ENCODE data around the gene DUSP18. TPM values are rescaled to one million over a fixed set of nuclear protein-coding genes. Genes with fewer than 3 reads are reported as not detected.
"Not testable (repeated sequence)": the region's sequence is repeated elsewhere in the genome, so short reads cannot be mapped to it uniquely, and the experiment has no call there.

DUSP18 gene
- total RNA-seq: 21.2 TPM

DNA sequence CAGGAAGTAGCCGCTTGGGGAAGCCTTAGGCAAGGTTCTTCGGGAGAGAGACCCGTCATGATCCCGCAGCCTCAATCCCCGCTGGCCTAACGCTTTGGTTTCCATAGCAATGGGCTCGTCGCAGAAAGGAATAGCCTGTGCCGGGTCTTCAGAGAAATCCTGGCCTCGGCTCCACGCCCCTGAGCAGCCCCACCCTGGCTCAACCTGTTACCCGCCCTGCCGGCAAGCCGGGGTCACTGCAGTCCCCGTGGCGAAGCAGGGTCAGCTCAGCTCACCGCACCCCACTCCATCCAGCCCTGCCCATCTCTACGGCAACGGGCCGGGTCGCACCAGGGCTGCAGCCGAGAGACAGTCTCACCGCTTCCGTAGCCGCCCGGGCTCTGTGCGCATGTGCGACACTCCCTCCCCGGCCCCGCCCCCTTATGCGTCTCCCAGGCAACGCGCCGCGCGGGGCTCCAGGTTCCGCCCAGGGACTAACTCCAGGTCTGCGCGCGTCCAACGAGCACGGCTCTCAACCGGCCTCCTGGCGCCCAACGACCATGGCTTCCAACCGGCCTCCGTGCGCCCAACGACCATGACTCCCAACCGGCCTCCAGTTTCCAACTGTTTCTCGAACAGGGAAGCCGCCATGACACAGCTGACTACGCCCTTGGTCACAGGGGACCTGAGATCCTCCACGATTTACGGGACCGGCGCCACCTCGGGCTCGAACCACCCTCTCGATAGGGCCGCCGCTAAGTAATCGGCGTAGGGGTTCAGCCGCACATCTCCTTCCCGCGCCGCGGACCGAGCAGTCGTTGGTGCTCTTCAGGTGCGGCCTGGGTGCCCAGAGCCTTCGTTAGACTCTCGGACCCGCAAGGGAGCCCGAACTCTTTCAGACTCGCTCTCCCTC lies at the start of gene DUSP18:
TSS of gene DUSP18 (minus strand) at position 382 of the 892 bp plus-strand sequence. CDS start 3,872 bp downstream, outside the sequence.
- no peak for FAIRE-seq
- DNase-seq (ENCODE audit: low spot score in 2 of 2): peak; percentile 87 to 97

- no peak for DNase-seq (ENCODE audit: low spot score in 2 of 2)
- FAIRE-seq: no peak
Observed at GRCh38 chr22:30714062-30714461, 46.4 kb upstream of the DUSP18 start.

DNA sequence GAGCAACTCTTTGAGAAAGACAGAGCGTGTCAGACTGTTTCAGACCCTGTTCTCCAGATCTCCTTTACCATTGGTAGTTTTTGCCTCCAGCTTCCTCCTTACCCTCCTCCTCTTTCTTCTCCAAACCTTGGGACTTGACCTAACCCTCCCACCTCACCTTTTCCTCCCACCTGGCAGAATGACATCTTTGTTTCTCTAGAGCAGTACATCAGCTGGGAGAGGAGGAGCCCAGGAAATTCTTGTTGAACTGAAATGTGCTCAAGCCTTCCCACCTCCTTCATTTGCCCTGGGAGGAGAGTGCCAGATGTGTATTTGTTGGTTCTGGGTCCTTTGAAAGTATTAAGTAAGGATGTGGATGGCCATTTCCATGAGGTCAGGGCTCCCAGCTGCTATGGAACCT lies 44.4 kb upstream of the DUSP18 start:
- no peak for FAIRE-seq
- no peak for DNase-seq (ENCODE audit: low spot score in 2 of 2)

DNA sequence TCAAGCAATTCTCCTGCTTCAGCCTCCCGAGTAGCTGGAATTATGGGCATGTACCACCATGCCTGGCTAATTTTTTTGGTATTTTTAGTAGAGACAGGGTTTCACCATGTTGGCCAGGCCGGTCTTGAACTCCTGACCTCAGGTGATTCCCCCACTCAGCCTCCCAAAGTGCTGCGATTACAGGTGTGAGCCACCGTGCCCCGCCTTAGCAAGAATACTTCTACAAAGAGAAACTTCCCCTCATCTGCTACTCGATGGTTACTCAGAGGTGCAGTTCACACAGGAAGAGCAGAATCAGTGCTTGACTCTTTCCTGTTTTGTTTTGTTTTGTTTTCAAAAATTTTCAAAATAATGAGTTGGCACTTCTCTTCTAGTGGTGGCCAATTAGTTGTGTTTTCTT lies 42.3 kb upstream of the DUSP18 start:
- not testable (repeated sequence) for FAIRE-seq; DNase-seq (ENCODE audit: low spot score in 2 of 2)

DNA sequence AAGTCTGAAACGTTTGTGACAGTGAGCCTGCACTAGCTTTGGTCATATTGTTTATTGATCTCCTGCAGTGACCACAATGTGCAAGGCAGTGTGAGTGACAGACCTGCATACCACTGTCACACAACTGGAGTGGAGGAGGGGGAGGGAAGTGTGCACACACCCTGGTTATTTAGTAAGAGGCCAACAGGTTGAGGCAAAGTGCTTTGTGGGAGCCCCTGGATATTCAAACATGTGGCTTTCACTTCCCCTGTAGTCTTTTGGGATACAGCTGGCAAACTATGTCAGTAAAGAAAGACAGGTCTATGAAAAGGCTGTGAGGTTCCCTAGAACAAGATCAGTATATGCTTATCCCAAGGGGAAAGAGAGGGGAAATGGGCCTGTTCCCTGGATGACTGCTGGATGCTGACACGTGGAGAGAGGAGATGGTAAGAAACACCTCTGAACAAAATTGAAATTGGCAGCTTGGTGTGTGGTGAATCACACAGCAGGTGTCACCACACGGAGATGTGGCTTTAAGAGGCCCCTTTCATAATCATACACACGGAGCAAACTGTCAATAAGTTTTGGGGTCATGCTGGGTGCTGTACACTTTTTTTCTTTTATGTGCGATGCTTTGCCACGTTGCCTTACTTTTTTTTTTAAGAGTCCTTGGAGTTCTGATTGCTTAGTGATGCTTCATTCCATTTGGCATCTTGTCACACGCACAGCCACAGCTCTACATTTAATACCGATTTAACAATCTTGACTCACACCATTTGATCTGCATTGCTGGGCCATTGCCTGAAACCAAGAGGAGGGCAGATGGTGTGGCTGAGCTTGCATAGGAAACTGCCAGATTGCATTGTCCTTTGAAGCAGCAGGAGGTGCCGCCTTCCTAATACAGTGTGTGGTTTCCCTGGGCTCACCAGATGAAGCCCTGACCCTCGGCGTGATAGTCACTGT lies 38.3 kb upstream of the DUSP18 start:
- DNase-seq (ENCODE audit: low spot score in 2 of 2) (no peak), FAIRE-seq (no peak)

GRCh38 chr22:30704978-30705377 lies 37.3 kb upstream of the DUSP18 start:
- no peak for DNase-seq (ENCODE audit: low spot score in 2 of 2)
- no peak for FAIRE-seq

DNA sequence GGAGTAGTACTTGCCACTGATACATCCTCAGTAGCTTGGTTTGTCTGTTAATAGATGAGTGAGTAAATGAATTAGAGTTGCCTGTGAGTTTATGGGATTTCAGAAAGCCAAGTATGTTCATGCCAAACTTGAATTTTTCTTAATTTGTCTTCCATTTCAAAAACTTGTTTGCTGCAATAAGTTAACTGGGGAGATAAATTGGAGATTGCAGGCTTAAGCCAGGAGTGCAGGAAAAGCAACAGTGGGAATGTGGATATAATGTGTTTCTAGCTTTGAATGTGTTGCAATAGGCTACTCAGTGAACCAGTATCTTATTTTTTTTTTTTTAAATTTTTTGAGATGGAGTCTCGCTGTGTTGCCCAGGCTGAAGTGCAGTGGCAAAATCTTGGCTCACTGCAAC lies 35.2 kb upstream of the DUSP18 start:
- DNase-seq (ENCODE audit: low spot score in 2 of 2) (no peak), FAIRE-seq (no peak)

GRCh38 chr22:30701872-30702271 lies 34.2 kb upstream of the DUSP18 start:
- DNase-seq (ENCODE audit: low spot score in 2 of 2): no peak

DNA sequence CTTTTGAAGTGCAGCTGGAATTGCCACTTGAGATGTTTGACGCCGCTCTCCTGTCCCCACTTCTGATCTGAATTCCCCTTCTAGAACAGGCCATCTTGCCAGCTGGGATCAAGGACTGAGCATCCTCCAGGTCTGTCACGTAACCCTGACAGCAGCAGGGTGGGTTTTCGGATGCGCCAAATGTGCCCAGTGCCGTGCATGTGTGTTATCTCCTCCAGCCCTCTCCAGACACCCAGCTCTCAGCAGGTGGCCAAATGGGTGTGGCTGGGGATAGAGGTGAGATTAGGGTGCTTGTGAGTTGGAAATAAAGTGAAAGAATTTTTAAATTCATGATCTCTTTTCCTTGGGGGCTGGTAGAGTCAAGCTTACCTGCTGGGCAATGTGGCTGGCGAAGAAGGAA lies 30.3 kb upstream of the DUSP18 start:
- no peak for DNase-seq (ENCODE audit: low spot score in 2 of 2)
- FAIRE-seq: no peak

More at GRCh38 chr22:30701872-30702271, 34.2 kb upstream of the DUSP18 start:
- no peak for FAIRE-seq

- FAIRE-seq: no peak
- peak in 1 of 2 donors; percentile 31 for DNase-seq (ENCODE audit: low spot score in 2 of 2)
Observed at GRCh38 chr22:30695871-30696655, 28.4 kb upstream of the DUSP18 start.

- peak in 1 of 2 donors; percentile 52 for DNase-seq (ENCODE audit: low spot score in 2 of 2)
- FAIRE-seq: no peak
Observed at GRCh38 chr22:30695351-30695851, 27.7 kb upstream of the DUSP18 start.

GRCh38 chr22:30694640-30695350 lies 27.1 kb upstream of the DUSP18 start, which contains the start of gene OSBP2:
OSBP2 (plus strand) TSS chr22:30694874; CDS start chr22:30694910, 36 bp downstream.
- FAIRE-seq (no peak), DNase-seq (ENCODE audit: low spot score in 2 of 2) (peak; percentile 77 to 87)

GRCh38 chr22:30694171-30694639 lies 26.5 kb upstream of the DUSP18 start:
- FAIRE-seq: no peak
- peak; percentile 59 to 62 for DNase-seq (ENCODE audit: low spot score in 2 of 2)

DNA sequence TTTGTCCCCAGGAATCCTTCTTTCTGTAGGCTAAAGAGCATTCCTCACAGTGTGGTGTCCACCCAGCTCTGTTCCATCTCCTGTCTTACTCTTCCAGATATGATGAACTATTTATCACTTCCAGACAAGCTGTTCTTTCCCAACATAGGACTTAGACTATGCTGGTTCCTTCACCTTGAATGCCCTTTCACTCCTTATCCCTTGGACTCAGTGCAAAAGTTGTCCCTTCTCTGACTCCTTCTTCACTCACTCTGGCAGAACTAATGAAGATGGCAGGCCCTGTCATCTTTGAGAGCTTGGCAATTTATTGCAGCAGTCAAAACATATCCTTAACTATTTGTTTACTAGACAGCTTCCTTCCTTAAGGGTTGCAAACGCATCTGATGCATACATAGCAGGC lies 23.5 kb upstream of the DUSP18 start:
- no peak for FAIRE-seq
- DNase-seq (ENCODE audit: low spot score in 2 of 2): no peak

DNA sequence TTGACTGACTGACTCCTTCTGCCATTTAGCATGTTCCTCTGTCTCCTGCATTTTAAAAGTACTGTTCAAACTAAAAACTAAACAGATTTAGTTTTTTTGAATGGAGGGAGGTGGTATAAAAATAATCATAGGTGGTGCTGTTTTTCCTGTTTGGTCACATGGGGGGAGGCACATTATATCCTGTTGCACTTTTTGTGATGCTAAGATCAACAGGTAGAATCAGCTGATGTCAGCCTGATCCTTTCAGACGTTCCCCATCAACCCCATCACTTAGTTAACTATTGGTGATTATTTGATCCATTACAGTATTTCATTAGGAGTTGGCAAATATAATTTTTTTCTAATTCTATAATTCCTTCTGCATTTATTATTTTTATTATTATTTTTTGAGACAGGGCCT lies 21.9 kb upstream of the DUSP18 start:
- FAIRE-seq: no peak
- no peak for DNase-seq (ENCODE audit: low spot score in 2 of 2)

DNA sequence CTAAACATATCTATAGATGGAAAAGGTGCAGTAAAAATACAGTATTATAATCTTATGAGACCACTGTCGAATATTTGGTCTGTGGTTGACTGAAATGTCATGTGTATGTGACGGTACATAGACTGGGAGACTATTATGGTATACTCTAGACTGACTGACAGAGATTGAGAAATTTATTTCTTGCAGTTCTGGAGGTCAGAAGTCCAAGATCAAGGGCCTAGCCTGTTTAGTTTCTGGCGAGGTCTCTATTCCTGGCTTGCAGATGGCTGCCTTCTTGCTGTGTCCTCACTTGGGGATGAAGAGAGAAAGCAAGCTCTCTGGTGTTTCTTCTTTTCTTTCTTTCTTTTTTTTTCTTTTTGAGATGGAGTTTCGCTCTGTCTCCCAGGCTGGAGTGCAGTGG lies 19.7 kb upstream of the DUSP18 start:
- FAIRE-seq: no peak
- DNase-seq (ENCODE audit: low spot score in 2 of 2): no peak

DNA sequence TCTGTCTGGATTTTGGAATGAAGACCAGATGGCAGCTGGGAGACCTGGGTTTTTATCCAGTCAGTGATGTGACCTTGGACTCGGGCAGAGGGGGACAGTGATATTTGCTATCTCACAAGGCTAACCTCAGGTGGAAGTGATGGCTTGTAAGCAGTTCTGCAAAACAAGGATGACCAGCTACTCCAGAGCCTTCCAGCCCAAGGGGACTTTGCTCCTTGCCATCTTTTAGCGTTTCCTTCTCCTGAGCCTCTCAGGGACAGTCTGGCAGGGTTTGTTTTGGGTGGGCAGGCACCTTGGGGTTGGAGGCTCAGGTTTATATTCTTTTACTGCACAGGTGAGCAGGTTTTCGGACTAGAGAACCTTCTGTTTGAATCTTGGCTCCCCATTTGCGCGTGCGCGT lies 17.5 kb upstream of the DUSP18 start:
- FAIRE-seq: no peak
- DNase-seq (ENCODE audit: low spot score in 2 of 2): no peak

DNA sequence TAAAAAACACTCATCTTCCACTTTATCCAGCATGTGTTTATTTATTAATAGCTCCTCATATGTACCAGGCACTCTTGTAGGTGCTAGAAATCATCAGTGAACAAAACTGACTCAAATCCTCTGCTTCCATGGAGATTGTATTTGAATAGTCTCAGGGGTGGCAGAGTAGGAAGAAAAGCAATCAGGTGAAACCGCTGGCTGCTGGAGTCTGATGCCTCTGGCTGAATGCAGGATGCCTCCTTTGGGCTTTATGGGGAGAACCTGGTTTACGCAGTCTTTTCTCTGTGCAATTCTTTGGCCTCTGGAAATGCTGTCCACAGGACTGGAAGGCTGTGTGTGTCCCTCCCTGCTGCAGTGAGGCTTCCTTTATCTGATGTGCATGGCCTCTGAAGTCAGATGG lies 14.2 kb upstream of the DUSP18 start:
- FAIRE-seq (no peak), DNase-seq (ENCODE audit: low spot score in 2 of 2) (no peak)

Data from frontal cortex (tissue), 4 donors.